Activated CD4-positive, CD25-positive, alpha-beta regulatory T cell treated with anti-CD3 and anti-CD28 coated beads, Interleukin-2, amount 50 U/mL, for 16 hours (primary cell): Measurements from ENCODE around the gene PLD4.
"Not testable (repeated sequence)": the region's sequence is repeated elsewhere in the genome, so short reads cannot be mapped to it uniquely, and the experiment has no call there.

Experiments
- DNase-seq: peaks from one replicate; pipeline ENCODE4 v3.0.0-alpha.2; 2020; ENCODE audit warnings: low read depth, low spot score

Gene PLD4

GRCh38 chr14:104924421-104925213 is at the start of gene PLD4:
Gene PLD4 (plus strand): TSS chr14:104924879. CDS start chr14:104927141, 2,262 bp downstream.
- DNase-seq: no peak

GRCh38 chr14:104875412-104875751 is 49.3 kb upstream of the PLD4 start:
- DNase-seq: no peak

- DNase-seq: no peak
These were observed 48.9 kb upstream of the PLD4 start for GRCh38 chr14:104875811-104876210.

- no peak for DNase-seq
These were observed 48.4 kb upstream of the PLD4 start for GRCh38 chr14:104876251-104876699.

GRCh38 chr14:104877066-104877805 is 47.4 kb upstream of the PLD4 start:
- no peak for DNase-seq

GRCh38 chr14:104877806-104878550 is 46.7 kb upstream of the PLD4 start:
- no peak for DNase-seq

- no peak for DNase-seq
These were observed 46.1 kb upstream of the PLD4 start for GRCh38 chr14:104878582-104878981.

- no peak for DNase-seq
These were observed 45.3 kb upstream of the PLD4 start for GRCh38 chr14:104879201-104879982.

- no peak for DNase-seq
These were observed 44.6 kb upstream of the PLD4 start for GRCh38 chr14:104879983-104880565.

- DNase-seq: no peak
These were observed 44.0 kb upstream of the PLD4 start for GRCh38 chr14:104880584-104881210.

GRCh38 chr14:104881369-104881979 is 43.2 kb upstream of the PLD4 start:
- no peak for DNase-seq

GRCh38 chr14:104882325-104882973 is 42.2 kb upstream of the PLD4 start:
- no peak for DNase-seq

- no peak for DNase-seq
These were observed 41.6 kb upstream of the PLD4 start for GRCh38 chr14:104882991-104883660.

- no peak for DNase-seq
These were observed 40.9 kb upstream of the PLD4 start for GRCh38 chr14:104883681-104884361.

- not testable (repeated sequence) for DNase-seq
These were observed 40.3 kb upstream of the PLD4 start for GRCh38 chr14:104884381-104884780.

GRCh38 chr14:104885031-104885972 is 39.4 kb upstream of the PLD4 start:
- DNase-seq: no peak

GRCh38 chr14:104885973-104886689 is 38.5 kb upstream of the PLD4 start:
- DNase-seq: no peak
